Stimulated activated CD4-positive, alpha-beta T cell treated with anti-CD3 and anti-CD28 coated beads, Interleukin-4, amount 100 ng/mL, for 24 hours (primary cell): ENCODE data around the gene CEP78.
"Not testable (repeated sequence)": the region's sequence is repeated elsewhere in the genome, so short reads cannot be mapped to it uniquely, and the experiment has no call there.

Experiments
- DNase-seq: peaks from one replicate; pipeline ENCODE4 v3.0.0-alpha.2; 2020

CEP78 gene

GRCh38 chr9:78235762-78236550 is at the start of gene CEP78:
Gene CEP78 (plus strand): TSS chr9:78236075. CDS start chr9:78236351, 276 bp downstream.
- DNase-seq, result peak; percentile 90

GRCh38 chr9:78187763-78188484 is 48.0 kb upstream of the CEP78 start:
- DNase-seq, result no peak

GRCh38 chr9:78188594-78188993 is 47.3 kb upstream of the CEP78 start:
- no peak for DNase-seq

GRCh38 chr9:78189001-78189400 is 46.9 kb upstream of the CEP78 start:
- no peak for DNase-seq

GRCh38 chr9:78189461-78189860 is 46.4 kb upstream of the CEP78 start:
- DNase-seq, result no peak

- no peak for DNase-seq
These were observed 43.9 kb upstream of the CEP78 start for GRCh38 chr9:78191931-78192330.

GRCh38 chr9:78196258-78196657 is 39.6 kb upstream of the CEP78 start:
- DNase-seq, result no peak

GRCh38 chr9:78201158-78201777 is 34.6 kb upstream of the CEP78 start:
- DNase-seq, result peak; percentile 56

GRCh38 chr9:78207319-78207718 is 28.6 kb upstream of the CEP78 start:
- no peak for DNase-seq

- no peak for DNase-seq
These were observed 28.0 kb upstream of the CEP78 start for GRCh38 chr9:78207901-78208300.

GRCh38 chr9:78209127-78209526 is 26.7 kb upstream of the CEP78 start:
- DNase-seq, result no peak

- no peak for DNase-seq
These were observed 25.0 kb upstream of the CEP78 start for GRCh38 chr9:78210841-78211301.

GRCh38 chr9:78212868-78213267 is 23.0 kb upstream of the CEP78 start:
- no peak for DNase-seq

- no peak for DNase-seq
These were observed 22.2 kb upstream of the CEP78 start for GRCh38 chr9:78213712-78214111.

GRCh38 chr9:78214492-78214891 is 21.4 kb upstream of the CEP78 start:
- DNase-seq, result no peak

GRCh38 chr9:78215706-78216105 is 20.2 kb upstream of the CEP78 start:
- no peak for DNase-seq

- DNase-seq, result no peak
These were observed 17.0 kb upstream of the CEP78 start for GRCh38 chr9:78218890-78219289.

- no peak for DNase-seq
These were observed 14.4 kb upstream of the CEP78 start for GRCh38 chr9:78221425-78221824.

GRCh38 chr9:78221841-78222240 is 14.0 kb upstream of the CEP78 start:
- DNase-seq, result not testable (repeated sequence)

- no peak for DNase-seq
These were observed 5.1 kb upstream of the CEP78 start for GRCh38 chr9:78230761-78231160.

- not testable (repeated sequence) for DNase-seq
These were observed 3.4 kb upstream of the CEP78 start for GRCh38 chr9:78232471-78232870.

GRCh38 chr9:78234810-78235209 is 1.1 kb upstream of the CEP78 start:
- no peak for DNase-seq

- DNase-seq, result no peak
These were observed 566 bp upstream of the CEP78 start for GRCh38 chr9:78235256-78235761.

GRCh38 chr9:78236551-78236910 is 656 bp downstream of the CEP78 start:
- DNase-seq, result no peak
